ENCODE results near the gene GALNT7.

GRCh38 chr4:173139561-173139960, 29.1 kb upstream of the GALNT7 start:
- TF ChIP-seq GATA2 (IDR thresholded peaks at IDR 0.05; ENCODE audit: low read depth, low read length) (no peak), GATA3 (IDR thresholded peaks at IDR 0.05; ENCODE audit: low read depth, low read length) (no peak)
